Measurements from ENCODE around the gene CCNY.

Gene CCNY

GRCh38 chr10:35388682-35389081, 52.4 kb downstream of the CCNY start:
- Histone ChIP-seq H3K79me2 (ENCODE audit: low read length) (peaks cover 91% of the 10 kb centered on the region), H4K20me1 (ENCODE audit: insufficient read depth, low read length) (peaks cover 3% of the 10 kb centered on the region; the same call in 1 of the 2 replicates), H3K4me3 (ENCODE audit: low read length) (no peak overlapping the region), H2AFZ (ENCODE audit: low read length) (no peak overlapping the region), H3K27me3 (replicated peaks; ENCODE audit: insufficient read depth, low read length) (no peaks in the 10 kb centered on the region), H3K27ac (ENCODE audit: low read length) (no peak overlapping the region), H3K4me2 (ENCODE audit: low read depth, low read length) (no peak overlapping the region), H3K4me1 (ENCODE audit: low read length) (no peaks in the 10 kb centered on the region), H3K9me2 (replicated peaks; ENCODE audit: insufficient read depth, low read length) (no peaks in the 10 kb centered on the region), H3K9me3 (replicated peaks; ENCODE audit: insufficient read depth, low read length) (no peaks in the 10 kb centered on the region), H3K36me3 (replicated peaks; ENCODE audit: insufficient read depth, low read length) (no peaks in the 10 kb centered on the region), H3K9ac (ENCODE audit: low read length) (no peak overlapping the region), H3F3A (ENCODE audit: insufficient read depth, low read length) (no peaks in the 10 kb centered on the region)
- TF ChIP-seq EZH2phosphoT487 (IDR thresholded peaks at IDR 0.05; ENCODE audit: low read length): no peak
- TF ChIP-seq EZH2 (optimal IDR thresholded peaks at IDR 0.05; ENCODE audit: low read depth, low read length): no peak
- TF ChIP-seq CTCF (IDR thresholded peaks at IDR 0.05; ENCODE audit: low read length): no peak
- DNase-seq: no peak

GRCh38 chr10:35390161-35390840, 54.0 kb downstream of the CCNY start:
- H4K20me1 ChIP-seq (ENCODE audit: insufficient read depth, low read length): peaks cover 3% of the 10 kb centered on the region; the same call in 1 of the 2 replicates
- no peak overlapping the region for H3K27ac ChIP-seq (ENCODE audit: low read length)
- TF ChIP-seq CTCF (IDR thresholded peaks at IDR 0.05; ENCODE audit: low read length) (no peak), EZH2phosphoT487 (IDR thresholded peaks at IDR 0.05; ENCODE audit: low read length) (no peak), EZH2 (optimal IDR thresholded peaks at IDR 0.05; ENCODE audit: low read depth, low read length) (no peak)
- no peaks in the 10 kb centered on the region for H3K4me1 ChIP-seq (ENCODE audit: low read length)
- H3K36me3 ChIP-seq (replicated peaks; ENCODE audit: insufficient read depth, low read length): no peaks in the 10 kb centered on the region
- H3K9ac ChIP-seq (ENCODE audit: low read length): no peak overlapping the region
- H3F3A ChIP-seq (ENCODE audit: insufficient read depth, low read length): no peaks in the 10 kb centered on the region
- H3K4me3 ChIP-seq (ENCODE audit: low read length): no peak overlapping the region
- H2AFZ ChIP-seq (ENCODE audit: low read length): no peak overlapping the region
- H3K4me2 ChIP-seq (ENCODE audit: low read depth, low read length): no peak overlapping the region
- no peaks in the 10 kb centered on the region for H3K9me2 ChIP-seq (replicated peaks; ENCODE audit: insufficient read depth, low read length)
- H3K27me3 ChIP-seq (replicated peaks; ENCODE audit: insufficient read depth, low read length): no peaks in the 10 kb centered on the region
- no peaks in the 10 kb centered on the region for H3K9me3 ChIP-seq (replicated peaks; ENCODE audit: insufficient read depth, low read length)
- peaks cover 85% of the 10 kb centered on the region for H3K79me2 ChIP-seq (ENCODE audit: low read length)
- DNase-seq: no peak

GRCh38 chr10:35390843-35391152, 54.5 kb downstream of the CCNY start:
- H3K27ac ChIP-seq (ENCODE audit: low read length): no peak overlapping the region
- no peak overlapping the region for H2AFZ ChIP-seq (ENCODE audit: low read length)

More at GRCh38 chr10:35390843-35391152, 54.5 kb downstream of the CCNY start:
- H3K9me2 ChIP-seq (replicated peaks; ENCODE audit: insufficient read depth, low read length): no peaks in the 10 kb centered on the region
- TF ChIP-seq EZH2phosphoT487 (IDR thresholded peaks at IDR 0.05; ENCODE audit: low read length) (no peak), EZH2 (optimal IDR thresholded peaks at IDR 0.05; ENCODE audit: low read depth, low read length) (no peak), CTCF (IDR thresholded peaks at IDR 0.05; ENCODE audit: low read length) (no peak)
- H3K4me2 ChIP-seq (ENCODE audit: low read depth, low read length): no peak overlapping the region
- H3K9me3 ChIP-seq (replicated peaks; ENCODE audit: insufficient read depth, low read length): no peaks in the 10 kb centered on the region
- no peaks in the 10 kb centered on the region for H3F3A ChIP-seq (ENCODE audit: insufficient read depth, low read length)
- H3K4me3 ChIP-seq (ENCODE audit: low read length): no peak overlapping the region
- no peaks in the 10 kb centered on the region for H3K27me3 ChIP-seq (replicated peaks; ENCODE audit: insufficient read depth, low read length)
- H3K79me2 ChIP-seq (ENCODE audit: low read length): peaks cover 85% of the 10 kb centered on the region
- no peak for DNase-seq
- no peaks in the 10 kb centered on the region for H3K4me1 ChIP-seq (ENCODE audit: low read length)
- H3K36me3 ChIP-seq (replicated peaks; ENCODE audit: insufficient read depth, low read length): no peaks in the 10 kb centered on the region
- peaks cover 3% of the 10 kb centered on the region; the same call in 1 of the 2 replicates for H4K20me1 ChIP-seq (ENCODE audit: insufficient read depth, low read length)
- H3K9ac ChIP-seq (ENCODE audit: low read length): no peak overlapping the region

Measured in MM.1S (cell line).